GM06990 (cell line): Measurements from ENCODE around the gene KIF26B.
"Not testable (repeated sequence)": the region's sequence is repeated elsewhere in the genome, so short reads cannot be mapped to it uniquely, and the experiment has no call there.

Experiments used
- DNase-seq: peaks from one replicate; pipeline ENCODE4 v3.0.0-alpha.2; 2011; ENCODE audit not compliant: insufficient read length; ENCODE audit errors: extremely low read depth
- H3K27me3 ChIP-seq: replicated peaks from 2 replicates; pipeline ENCODE4 v1.6.0; 2011; ENCODE audit warnings: low read length; ENCODE audit not compliant: control insufficient read depth, insufficient read depth
- H3K36me3 ChIP-seq: 2 replicates; pipeline ENCODE4 v1.5.1; 2011; ENCODE audit warnings: low read length; ENCODE audit not compliant: control insufficient read depth, insufficient read depth
- H3K4me3 ChIP-seq: replicated peaks from 2 replicates; pipeline ENCODE4 v1.5.1; 2011; ENCODE audit warnings: low read depth, mild to moderate bottlenecking, control low read depth, low read length
- TF ChIP-seq, protein P1 (sequence below): IDR thresholded peaks from 2 replicates; pipeline ENCODE4 v1.5.1; 2011; ENCODE audit warnings: low read length, control low read depth, mild to moderate bottlenecking, inconsistent platforms; ENCODE audit not compliant: insufficient read depth, poor library complexity, severe bottlenecking

KIF26B gene

DNA sequence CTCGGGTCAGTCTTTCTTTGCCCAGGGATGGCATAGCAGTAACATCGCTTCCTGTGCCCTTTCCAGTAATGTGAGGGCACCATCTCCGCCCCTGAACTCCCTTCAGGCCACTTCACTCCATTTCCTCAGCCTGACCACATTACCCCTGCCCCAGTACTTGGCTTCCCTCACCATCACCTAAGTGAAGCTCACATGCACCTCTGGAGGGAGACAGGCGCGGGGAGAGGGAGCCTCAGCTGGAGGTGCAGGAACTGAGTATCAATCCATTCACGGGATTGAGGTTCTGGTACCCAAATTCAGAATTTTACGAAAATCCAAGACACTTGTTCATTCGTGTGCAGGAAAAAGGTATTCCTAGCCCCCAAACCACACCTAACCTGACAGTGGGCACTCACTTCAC, 540.4 kb downstream of the KIF26B start:
- no peak for DNase-seq
- Histone ChIP-seq H3K4me3 (no peak overlapping the region), H3K27me3 (no peaks in the 10 kb centered on the region), H3K36me3 (no peaks in the 10 kb centered on the region; the same call in 1 of the 2 replicates)
- TF ChIP-seq, protein P1, sequence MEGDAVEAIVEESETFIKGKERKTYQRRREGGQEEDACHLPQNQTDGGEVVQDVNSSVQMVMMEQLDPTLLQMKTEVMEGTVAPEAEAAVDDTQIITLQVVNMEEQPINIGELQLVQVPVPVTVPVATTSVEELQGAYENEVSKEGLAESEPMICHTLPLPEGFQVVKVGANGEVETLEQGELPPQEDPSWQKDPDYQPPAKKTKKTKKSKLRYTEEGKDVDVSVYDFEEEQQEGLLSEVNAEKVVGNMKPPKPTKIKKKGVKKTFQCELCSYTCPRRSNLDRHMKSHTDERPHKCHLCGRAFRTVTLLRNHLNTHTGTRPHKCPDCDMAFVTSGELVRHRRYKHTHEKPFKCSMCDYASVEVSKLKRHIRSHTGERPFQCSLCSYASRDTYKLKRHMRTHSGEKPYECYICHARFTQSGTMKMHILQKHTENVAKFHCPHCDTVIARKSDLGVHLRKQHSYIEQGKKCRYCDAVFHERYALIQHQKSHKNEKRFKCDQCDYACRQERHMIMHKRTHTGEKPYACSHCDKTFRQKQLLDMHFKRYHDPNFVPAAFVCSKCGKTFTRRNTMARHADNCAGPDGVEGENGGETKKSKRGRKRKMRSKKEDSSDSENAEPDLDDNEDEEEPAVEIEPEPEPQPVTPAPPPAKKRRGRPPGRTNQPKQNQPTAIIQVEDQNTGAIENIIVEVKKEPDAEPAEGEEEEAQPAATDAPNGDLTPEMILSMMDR, result no peak

DNA sequence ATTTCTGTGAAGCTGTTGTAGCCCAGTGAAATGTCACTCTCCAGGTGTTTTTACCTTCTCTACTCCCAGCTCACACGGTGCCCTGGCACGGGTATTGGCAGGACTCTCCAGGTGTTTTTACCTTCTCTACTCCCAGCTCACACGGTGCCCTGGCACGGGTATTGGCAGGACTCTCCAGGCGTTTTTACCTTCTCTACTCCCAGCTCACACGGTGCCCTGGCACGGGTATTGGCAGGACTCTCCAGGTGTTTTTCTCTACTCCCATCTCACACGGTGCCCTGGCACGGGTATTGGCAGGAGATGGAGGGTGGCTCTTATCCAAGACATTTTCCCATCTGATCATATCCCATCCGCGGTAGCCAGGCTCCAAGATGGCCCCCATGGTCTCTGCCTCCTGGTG, 540.9 kb downstream of the KIF26B start:
- H3K27me3 ChIP-seq, H3K36me3 ChIP-seq, H3K4me3 ChIP-seq, DNase-seq: not testable (repeated sequence)

DNA sequence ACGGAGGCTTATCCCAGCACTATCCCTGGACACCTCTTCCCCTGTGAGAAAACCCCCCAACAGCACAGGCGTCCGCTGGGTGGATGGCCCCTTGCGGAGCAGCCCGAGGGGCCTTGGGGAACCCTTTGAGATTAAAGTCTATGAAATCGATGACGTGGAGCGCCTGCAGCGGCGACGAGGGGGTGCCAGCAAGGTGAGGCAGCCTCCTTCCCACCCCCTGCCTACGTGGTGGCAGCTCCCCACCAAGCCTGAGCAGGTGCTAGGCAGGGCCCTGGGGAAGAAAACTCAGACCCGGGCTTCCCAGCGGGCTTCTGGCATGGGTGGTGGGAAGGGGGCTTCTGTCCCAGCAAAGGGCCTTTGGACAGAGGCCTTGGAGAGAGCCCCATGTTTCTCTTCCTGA, 543.3 kb downstream of the KIF26B start:
- Histone ChIP-seq H3K36me3 (peaks cover 2% of the 10 kb centered on the region), H3K27me3 (no peaks in the 10 kb centered on the region), H3K4me3 (no peak overlapping the region)
- TF ChIP-seq, protein P1, result no peak
- DNase-seq, result no peak

DNA sequence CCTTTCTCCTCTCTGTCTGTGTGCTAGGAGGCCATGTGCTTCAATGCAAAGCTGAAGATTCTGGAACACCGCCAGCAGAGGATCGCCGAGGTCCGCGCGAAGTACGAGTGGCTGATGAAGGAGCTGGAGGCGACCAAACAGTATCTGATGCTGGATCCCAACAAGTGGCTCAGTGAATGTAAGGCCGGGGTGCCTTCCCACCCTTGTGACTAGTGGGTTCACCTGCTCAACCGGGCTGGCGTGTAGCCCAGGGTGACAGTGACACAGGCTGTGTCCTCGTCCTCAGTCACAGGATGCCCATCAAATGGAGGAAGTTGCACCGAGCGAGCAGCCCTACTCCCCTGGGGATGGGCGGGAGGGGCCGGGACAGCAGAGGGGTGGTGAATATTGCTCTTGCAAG, 544.1 kb downstream of the KIF26B start:
- H3K27me3 ChIP-seq, result no peaks in the 10 kb centered on the region
- H3K4me3 ChIP-seq, result no peak overlapping the region
- TF ChIP-seq, protein P1, result no peak
- peaks cover 3% of the 10 kb centered on the region for H3K36me3 ChIP-seq
- no peak for DNase-seq

DNA sequence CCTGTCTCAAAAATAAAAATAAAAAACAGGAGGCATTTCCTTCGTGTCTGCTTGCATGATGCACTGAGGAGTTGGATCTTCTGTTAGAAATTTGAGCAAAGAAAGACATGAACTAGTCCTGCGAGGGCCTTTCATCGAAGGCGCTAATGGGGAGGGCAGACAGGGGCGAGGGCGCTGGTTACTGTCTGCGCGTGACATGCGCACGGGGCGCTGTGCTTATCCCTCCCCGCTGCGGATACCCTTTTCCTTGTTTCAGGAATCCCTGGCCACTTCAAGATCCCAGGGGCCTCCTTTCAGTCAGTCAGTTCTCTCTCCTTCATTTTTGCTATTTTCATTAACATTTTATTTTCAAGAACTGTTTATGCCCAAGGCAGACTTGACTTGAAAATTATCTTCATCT, 545.8 kb downstream of the KIF26B start:
- TF ChIP-seq, protein P1, result no peak
- DNase-seq, result no peak
- Histone ChIP-seq H3K4me3 (no peak overlapping the region), H3K27me3 (no peaks in the 10 kb centered on the region), H3K36me3 (peaks cover 3% of the 10 kb centered on the region)

DNA sequence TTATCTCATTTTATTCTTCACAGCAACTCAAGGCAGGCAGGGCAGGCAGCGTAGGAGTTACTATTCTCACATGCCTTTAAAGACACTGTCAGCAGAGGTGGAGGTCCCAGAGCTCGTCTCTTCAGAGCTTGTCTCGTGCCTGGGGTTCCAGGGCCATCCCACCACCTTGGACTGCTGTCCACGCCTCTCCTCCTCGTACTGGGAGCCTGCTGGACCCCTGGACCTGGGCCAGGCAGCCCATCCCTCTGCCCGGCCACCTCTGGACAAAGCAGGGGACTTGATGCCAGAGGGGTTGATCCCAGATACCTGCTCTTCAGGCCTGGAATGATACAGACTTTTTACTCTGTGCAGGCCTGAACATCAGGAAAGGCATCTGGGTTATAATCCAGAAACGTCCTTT, 546.8 kb downstream of the KIF26B start:
- Histone ChIP-seq H3K27me3 (no peaks in the 10 kb centered on the region), H3K36me3 (peaks cover 3% of the 10 kb centered on the region), H3K4me3 (no peak overlapping the region)
- TF ChIP-seq, protein P1, result no peak
- DNase-seq, result no peak
